Measurements from ENCODE around the gene TMEM18.

TMEM18 gene

DNA sequence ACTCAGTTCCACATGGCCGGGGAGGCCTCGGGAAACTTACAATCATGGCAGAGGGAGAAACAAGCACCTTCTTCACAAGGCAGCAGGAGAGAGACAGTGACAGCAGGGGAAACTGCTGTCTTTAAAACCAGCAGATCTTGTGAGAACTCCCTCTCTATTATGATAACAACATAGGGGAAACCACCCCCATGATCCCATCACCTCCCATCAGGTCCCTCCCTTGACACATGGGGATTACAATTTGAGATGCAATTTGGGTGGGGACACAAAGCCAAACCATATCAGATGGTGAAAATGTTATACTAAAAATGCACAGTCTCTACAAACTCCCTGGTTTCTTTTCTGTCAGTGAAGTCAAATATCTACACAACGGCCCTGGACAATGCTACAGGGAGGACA is 9.2 kb downstream of the TMEM18 start:
- FAIRE-seq (no peak), DNase-seq (ENCODE audit: insufficient read length, low spot score) (no peak)
- TF ChIP-seq SPI1 (IDR thresholded peaks at IDR 0.05; ENCODE audit: low read depth, low read length) = no peak
- no peak for TF ChIP-seq PAX5 (IDR thresholded peaks at IDR 0.05; ENCODE audit: insufficient read depth, low read length, severe bottlenecking)
- no peak for TF ChIP-seq TAF1 (IDR thresholded peaks at IDR 0.05; ENCODE audit: low read depth, low read length)
- no peak for TF ChIP-seq POLR2A (IDR thresholded peaks at IDR 0.05; ENCODE audit: low read depth, low read length)
- no peak for TF ChIP-seq POLR2AphosphoS5 (IDR thresholded peaks at IDR 0.05; ENCODE audit: low read depth, low read length)
- TF ChIP-seq POU2F2 (IDR thresholded peaks at IDR 0.05; ENCODE audit: low read depth, low read length) = no peak

DNA sequence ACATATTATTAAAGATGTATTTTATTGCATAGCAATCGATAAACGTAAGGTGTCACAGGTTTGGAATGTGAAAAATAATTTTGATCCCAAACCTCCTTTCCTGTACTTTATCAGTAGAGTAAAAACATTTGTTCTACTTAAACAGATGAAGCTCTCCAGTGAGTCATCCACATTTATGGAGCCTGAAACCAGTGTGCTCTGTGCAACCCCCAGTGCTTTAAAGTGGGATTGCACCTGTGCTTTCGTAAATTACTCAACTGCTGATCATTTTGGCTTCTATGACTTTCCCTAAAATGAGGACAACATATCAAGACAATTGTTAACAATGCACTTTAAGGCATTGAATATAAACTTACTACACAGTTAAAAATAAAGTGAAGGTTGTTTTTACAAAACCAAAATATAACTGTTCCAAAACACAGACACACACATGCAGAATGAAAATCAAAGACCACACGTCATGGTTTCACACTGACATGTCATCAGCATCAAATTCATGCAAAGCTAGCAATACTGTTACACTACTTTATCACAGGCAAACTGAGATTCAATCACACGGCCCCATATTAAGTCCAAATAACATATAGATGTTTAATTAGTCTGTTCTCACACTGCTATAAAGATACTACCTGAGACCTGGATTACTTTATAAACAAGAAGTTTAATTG is 9.7 kb downstream of the TMEM18 start:
- no peak for TF ChIP-seq SPI1 (IDR thresholded peaks at IDR 0.05; ENCODE audit: low read depth, low read length)
- no peak for TF ChIP-seq TAF1 (IDR thresholded peaks at IDR 0.05; ENCODE audit: low read depth, low read length)
- no peak for TF ChIP-seq POLR2A (IDR thresholded peaks at IDR 0.05; ENCODE audit: low read depth, low read length)
- TF ChIP-seq POLR2AphosphoS5 (IDR thresholded peaks at IDR 0.05; ENCODE audit: low read depth, low read length) = no peak
- DNase-seq (ENCODE audit: insufficient read length, low spot score) (no peak), FAIRE-seq (no peak)

DNA sequence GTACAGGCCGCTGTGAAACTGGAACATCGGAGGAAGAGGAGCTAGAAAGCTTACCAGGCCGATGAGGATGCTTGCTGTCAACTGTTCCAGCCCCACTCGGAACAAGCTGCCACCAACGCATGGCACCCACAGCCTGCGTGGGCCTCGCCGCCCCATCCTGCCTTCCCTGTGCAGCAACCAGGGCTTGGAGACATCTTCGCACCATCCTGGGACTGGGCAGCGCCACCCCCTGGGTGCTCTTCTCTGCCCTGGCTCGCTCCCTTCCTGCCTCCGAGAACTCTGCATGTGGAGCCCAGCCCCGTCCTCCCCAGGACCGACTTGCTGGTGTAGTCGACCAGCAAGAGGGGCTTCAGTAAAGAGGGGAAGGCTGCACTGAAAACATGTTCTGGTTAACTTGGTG is 10.8 kb downstream of the TMEM18 start:
- DNase-seq (ENCODE audit: insufficient read length, low spot score) (no peak), FAIRE-seq (no peak)
- no peak for TF ChIP-seq PAX5 (IDR thresholded peaks at IDR 0.05; ENCODE audit: insufficient read depth, low read length, severe bottlenecking)
- TF ChIP-seq POLR2AphosphoS5 (IDR thresholded peaks at IDR 0.05; ENCODE audit: low read depth, low read length) = no peak
- TF ChIP-seq TAF1 (IDR thresholded peaks at IDR 0.05; ENCODE audit: low read depth, low read length) = no peak

DNA sequence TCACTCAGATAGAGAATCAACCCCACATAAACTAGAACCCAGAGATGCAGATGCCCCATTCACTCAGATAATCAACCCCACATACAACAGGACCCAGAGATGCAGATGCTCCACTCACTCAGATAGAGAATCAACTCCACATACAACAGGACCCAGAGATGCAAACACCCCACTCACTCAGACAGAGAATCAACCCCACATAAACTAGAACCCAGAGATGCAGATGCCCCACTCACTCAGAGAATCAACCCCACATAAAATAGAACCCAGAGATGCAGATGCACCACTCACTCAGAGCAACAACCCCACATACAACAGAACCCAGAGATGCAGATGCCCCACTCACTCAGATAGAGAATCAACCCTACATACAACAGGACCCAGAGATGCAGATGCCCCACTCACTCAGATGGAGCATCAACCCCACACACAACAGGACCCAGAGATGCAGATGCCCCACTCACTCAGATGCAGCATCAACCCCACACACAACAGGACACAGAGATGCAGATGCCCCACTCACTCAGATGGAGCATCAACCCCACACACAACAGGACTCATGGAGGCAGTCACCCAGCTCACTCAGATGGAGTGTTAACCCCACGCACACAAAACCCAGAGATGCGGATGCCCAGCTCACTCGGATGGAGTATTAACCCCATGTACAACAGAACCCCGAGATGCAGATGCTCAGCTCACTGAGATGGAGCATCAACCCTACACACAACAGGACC is 11.7 kb downstream of the TMEM18 start:
- FAIRE-seq (peak; percentile 5), DNase-seq (ENCODE audit: insufficient read length, low spot score) (no peak)
- TF ChIP-seq POLR2A (IDR thresholded peaks at IDR 0.05; ENCODE audit: low read depth, low read length) (no peak), POU2F2 (IDR thresholded peaks at IDR 0.05; ENCODE audit: low read depth, low read length) (no peak), SPI1 (IDR thresholded peaks at IDR 0.05; ENCODE audit: low read depth, low read length) (no peak), POLR2AphosphoS5 (IDR thresholded peaks at IDR 0.05; ENCODE audit: low read depth, low read length) (no peak), TAF1 (IDR thresholded peaks at IDR 0.05; ENCODE audit: low read depth, low read length) (no peak)

DNA sequence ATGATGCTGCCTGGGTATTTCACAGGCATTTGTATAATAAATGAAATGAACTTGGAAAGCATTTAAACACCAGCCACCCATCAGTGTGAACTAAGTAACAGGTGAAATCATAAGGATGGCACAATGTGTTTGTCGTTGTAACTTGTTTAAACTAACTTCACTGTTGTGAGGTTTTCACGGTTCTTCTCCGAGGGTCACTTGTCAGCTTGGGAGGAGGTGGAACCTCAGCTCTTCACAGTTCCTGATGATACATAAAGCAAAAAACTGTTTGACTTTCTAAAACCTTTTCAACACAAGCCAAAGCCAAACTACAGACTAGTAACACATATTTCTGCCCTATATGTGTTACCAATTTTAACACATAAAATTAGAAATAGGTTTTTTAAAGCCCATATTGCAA is 13.1 kb downstream of the TMEM18 start:
- DNase-seq (ENCODE audit: insufficient read length, low spot score) (no peak), FAIRE-seq (no peak)
- no peak for TF ChIP-seq PAX5 (IDR thresholded peaks at IDR 0.05; ENCODE audit: insufficient read depth, low read length, severe bottlenecking)
- no peak for TF ChIP-seq SPI1 (IDR thresholded peaks at IDR 0.05; ENCODE audit: low read depth, low read length)
- no peak for TF ChIP-seq TAF1 (IDR thresholded peaks at IDR 0.05; ENCODE audit: low read depth, low read length)
- TF ChIP-seq POU2F2 (IDR thresholded peaks at IDR 0.05; ENCODE audit: low read depth, low read length) = no peak
- TF ChIP-seq POLR2AphosphoS5 (IDR thresholded peaks at IDR 0.05; ENCODE audit: low read depth, low read length) = no peak

DNA sequence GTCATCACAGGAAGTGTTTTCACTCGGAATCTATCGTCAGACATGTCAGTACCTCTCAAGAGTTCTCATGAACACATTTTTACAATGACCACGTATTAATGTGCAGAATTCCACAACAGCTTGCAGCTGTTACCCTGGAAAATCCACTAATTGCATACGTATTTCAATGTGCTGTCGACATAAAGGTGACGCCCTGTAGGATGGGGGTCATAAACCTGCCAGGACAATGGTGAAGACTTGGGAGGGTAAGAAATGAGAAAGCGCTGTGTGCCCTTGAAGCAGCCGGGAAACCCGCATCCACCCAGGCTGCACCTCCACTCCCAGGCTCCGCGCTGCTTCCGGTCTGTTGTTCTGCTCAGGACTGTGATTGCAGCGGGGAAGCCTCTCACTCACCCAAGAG is 14.0 kb downstream of the TMEM18 start:
- no peak for FAIRE-seq
- TF ChIP-seq POLR2AphosphoS5 (IDR thresholded peaks at IDR 0.05; ENCODE audit: low read depth, low read length) (no peak), POLR2A (IDR thresholded peaks at IDR 0.05; ENCODE audit: low read depth, low read length) (no peak), PAX5 (IDR thresholded peaks at IDR 0.05; ENCODE audit: insufficient read depth, low read length, severe bottlenecking) (no peak), TAF1 (IDR thresholded peaks at IDR 0.05; ENCODE audit: low read depth, low read length) (no peak), SPI1 (IDR thresholded peaks at IDR 0.05; ENCODE audit: low read depth, low read length) (no peak)
- no peak for DNase-seq (ENCODE audit: insufficient read length, low spot score)

DNA sequence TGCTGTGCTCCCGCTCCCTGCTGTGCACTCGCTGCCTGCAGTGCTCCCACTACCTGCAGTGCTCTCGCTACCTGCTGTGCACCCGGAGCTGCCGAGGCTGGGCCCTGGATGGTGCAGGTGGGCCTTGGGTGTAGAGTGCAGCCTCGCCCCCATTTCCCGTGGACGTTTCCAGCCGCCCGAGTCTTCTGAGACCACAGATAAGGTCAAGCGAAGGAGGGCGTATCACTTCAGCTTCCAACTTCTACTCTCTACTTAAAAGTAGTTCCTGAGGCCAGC is 15.9 kb downstream of the TMEM18 start:
- DNase-seq (ENCODE audit: insufficient read length, low spot score) (no peak), FAIRE-seq (no peak)
- no peak for TF ChIP-seq SPI1 (IDR thresholded peaks at IDR 0.05; ENCODE audit: low read depth, low read length)

DNA sequence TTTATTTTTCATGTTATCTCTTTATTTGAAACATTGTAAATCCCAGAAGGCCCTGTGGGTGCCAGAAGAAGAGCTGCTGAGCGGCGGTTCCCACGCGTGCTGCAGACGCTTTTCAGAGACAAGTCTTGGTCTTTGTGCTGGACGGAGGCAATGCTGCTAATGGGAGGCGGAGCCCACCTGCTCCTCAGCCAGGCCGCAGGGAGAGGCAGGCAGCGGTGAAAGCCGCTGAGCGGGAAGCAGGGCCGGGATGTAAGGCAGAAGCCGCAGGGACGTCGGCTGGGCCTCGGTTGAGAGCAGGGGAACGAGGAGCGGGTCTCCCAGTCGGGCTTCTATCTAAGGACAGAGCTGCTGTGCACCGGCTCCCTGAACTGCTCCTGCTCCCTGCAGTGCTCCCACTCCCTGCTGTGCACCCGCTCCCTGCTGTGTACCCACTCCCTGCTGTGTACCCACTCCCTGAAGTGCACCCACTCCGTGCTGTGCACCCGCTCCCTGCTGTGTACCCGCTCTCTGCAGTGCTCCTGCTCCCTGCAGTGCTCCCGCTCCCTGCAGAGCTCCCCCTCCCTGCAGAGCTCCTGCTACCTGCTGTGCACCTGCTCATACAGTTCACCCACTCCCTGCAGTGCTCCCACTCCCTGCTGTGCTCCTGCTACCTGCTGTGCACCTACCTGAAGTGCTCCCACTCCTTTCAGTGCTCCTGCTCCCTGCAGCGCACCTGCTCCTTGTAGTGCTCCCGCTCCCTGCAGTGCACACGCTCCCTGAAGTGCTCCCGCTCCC is 16.4 kb downstream of the TMEM18 start:
- FAIRE-seq (no peak), DNase-seq (ENCODE audit: insufficient read length, low spot score) (no peak)
- TF ChIP-seq POLR2AphosphoS5 (IDR thresholded peaks at IDR 0.05; ENCODE audit: low read depth, low read length) (no peak), POU2F2 (IDR thresholded peaks at IDR 0.05; ENCODE audit: low read depth, low read length) (no peak), POLR2A (IDR thresholded peaks at IDR 0.05; ENCODE audit: low read depth, low read length) (no peak), PAX5 (IDR thresholded peaks at IDR 0.05; ENCODE audit: insufficient read depth, low read length, severe bottlenecking) (no peak), SPI1 (IDR thresholded peaks at IDR 0.05; ENCODE audit: low read depth, low read length) (no peak), TAF1 (IDR thresholded peaks at IDR 0.05; ENCODE audit: low read depth, low read length) (no peak)

DNA sequence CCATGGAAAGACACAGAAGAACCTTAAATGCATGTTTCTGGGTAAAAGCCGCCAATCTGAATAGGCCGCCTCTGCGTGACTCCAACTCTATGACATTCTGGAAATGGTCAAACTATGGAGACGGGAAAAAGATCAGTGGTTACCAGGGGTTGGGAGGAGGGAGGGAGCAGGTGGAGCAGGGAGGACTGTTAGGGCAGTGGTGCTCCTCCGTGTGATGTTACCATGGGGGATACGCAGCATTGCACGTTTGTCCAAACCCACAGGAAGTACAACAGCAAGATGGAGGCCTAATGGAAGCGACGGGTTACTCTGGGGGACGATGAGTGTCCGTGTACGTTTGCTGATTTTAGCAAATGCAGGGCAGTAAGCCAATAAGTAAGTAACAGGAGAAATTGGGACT is 17.2 kb downstream of the TMEM18 start:
- TF ChIP-seq TAF1 (IDR thresholded peaks at IDR 0.05; ENCODE audit: low read depth, low read length) = no peak
- TF ChIP-seq PAX5 (IDR thresholded peaks at IDR 0.05; ENCODE audit: insufficient read depth, low read length, severe bottlenecking) = no peak
- TF ChIP-seq POLR2A (IDR thresholded peaks at IDR 0.05; ENCODE audit: low read depth, low read length) = no peak
- TF ChIP-seq POU2F2 (IDR thresholded peaks at IDR 0.05; ENCODE audit: low read depth, low read length) = no peak
- TF ChIP-seq POLR2AphosphoS5 (IDR thresholded peaks at IDR 0.05; ENCODE audit: low read depth, low read length) = no peak
- no peak for TF ChIP-seq SPI1 (IDR thresholded peaks at IDR 0.05; ENCODE audit: low read depth, low read length)
- FAIRE-seq = no peak
- DNase-seq (ENCODE audit: insufficient read length, low spot score) = no peak

DNA sequence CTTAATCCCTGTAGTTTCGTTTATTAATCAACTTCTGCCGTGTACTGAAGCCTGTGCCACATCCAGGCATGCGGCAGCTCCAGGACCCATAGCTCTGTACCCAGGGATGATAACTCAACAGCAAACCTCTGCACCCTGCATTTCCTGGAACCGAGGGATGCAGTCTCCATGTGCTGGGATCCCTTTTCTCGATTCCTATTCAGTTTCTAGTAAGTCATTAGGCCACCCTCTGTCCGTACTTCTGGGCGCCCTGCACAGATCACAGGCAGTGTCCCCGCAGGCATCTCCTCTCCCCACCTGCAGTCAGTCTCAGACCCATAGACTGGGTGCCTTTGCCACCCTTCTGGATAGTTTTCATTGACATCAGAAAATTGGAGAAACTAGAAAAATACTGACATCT is 18.8 kb downstream of the TMEM18 start:
- no peak for TF ChIP-seq POU2F2 (IDR thresholded peaks at IDR 0.05; ENCODE audit: low read depth, low read length)
- no peak for TF ChIP-seq POLR2AphosphoS5 (IDR thresholded peaks at IDR 0.05; ENCODE audit: low read depth, low read length)
- no peak for TF ChIP-seq SPI1 (IDR thresholded peaks at IDR 0.05; ENCODE audit: low read depth, low read length)
- TF ChIP-seq POLR2A (IDR thresholded peaks at IDR 0.05; ENCODE audit: low read depth, low read length) = no peak
- TF ChIP-seq PAX5 (IDR thresholded peaks at IDR 0.05; ENCODE audit: insufficient read depth, low read length, severe bottlenecking) = no peak
- no peak for TF ChIP-seq TAF1 (IDR thresholded peaks at IDR 0.05; ENCODE audit: low read depth, low read length)
- no peak for DNase-seq (ENCODE audit: insufficient read length, low spot score)

More for the DNA sequence above, 18.8 kb downstream of the TMEM18 start:
- FAIRE-seq = no peak
